Endothelial cell of umbilical vein (primary cell): ENCODE measurements around the gene BUD13.
"Not testable (repeated sequence)": the region's sequence is repeated elsewhere in the genome, so short reads cannot be mapped to it uniquely, and the experiment has no call there.

Experiments used
- CTCF ChIP-seq, 2 donors: IDR thresholded peaks; 1 replicate in 1 of 2; 2 replicates in 1 of 2; pipeline ENCODE4 v1.5.1; 2011; ENCODE audit warnings: low read length in 2 of 2, mild to moderate bottlenecking in 2 of 2, moderate library complexity in 2 of 2, control low read depth in 1 of 2, inconsistent platforms in 1 of 2, low read depth in 1 of 2; ENCODE audit not compliant: insufficient read depth in 1 of 2; ENCODE audit errors: extremely low read depth in 1 of 2
- FOS ChIP-seq: IDR thresholded peaks from 2 replicates; pipeline ENCODE4 v1.6.1; 2011; ENCODE audit warnings: mild to moderate bottlenecking, low read length, moderate library complexity, borderline replicate concordance; ENCODE audit not compliant: insufficient read depth
- POLR2A ChIP-seq: IDR thresholded peaks from 2 replicates; pipeline ENCODE4 v1.6.1; 2012; ENCODE audit warnings: low read depth, mild to moderate bottlenecking, control low read depth, low read length
- POLR2AphosphoS5 ChIP-seq: IDR thresholded peaks from 2 replicates; pipeline ENCODE4 v1.6.1; 2012; ENCODE audit warnings: low read depth, mild to moderate bottlenecking, control low read depth, low read length, moderate library complexity; ENCODE audit not compliant: insufficient read depth
- TF ChIP-seq, protein P1 (sequence below): IDR thresholded peaks from 2 replicates; pipeline ENCODE4 v1.6.1; 2011; ENCODE audit not compliant: insufficient read depth, insufficient read length

DNA sequence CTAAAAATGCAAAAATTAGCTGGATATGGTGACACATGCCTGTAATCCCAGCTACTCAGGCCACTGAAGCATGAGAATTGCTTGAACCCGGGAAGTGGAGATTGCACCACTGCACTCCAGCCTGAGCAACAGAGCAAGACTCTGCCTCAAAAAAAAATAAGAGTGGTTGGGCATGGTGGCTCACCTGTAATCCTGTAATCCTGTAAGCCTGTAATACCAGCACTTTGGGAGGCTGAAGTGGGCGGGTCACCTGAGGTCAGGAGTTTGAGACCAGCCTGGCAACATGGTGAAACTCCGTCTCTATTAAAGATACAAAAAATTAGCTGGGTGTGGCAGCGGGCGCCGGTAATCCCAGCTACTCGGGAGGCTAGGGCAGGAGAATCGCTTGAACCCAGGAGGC is 16.7 kb downstream of the BUD13 start:
- not testable (repeated sequence) for TF ChIP-seq CTCF (IDR thresholded peaks at IDR 0.05; ENCODE audit: extremely low read depth in 1 of 2, insufficient read depth in 1 of 2, low read depth in 1 of 2, low read length in 2 of 2); POLR2A; POLR2AphosphoS5; FOS
- TF ChIP-seq, protein P1, sequence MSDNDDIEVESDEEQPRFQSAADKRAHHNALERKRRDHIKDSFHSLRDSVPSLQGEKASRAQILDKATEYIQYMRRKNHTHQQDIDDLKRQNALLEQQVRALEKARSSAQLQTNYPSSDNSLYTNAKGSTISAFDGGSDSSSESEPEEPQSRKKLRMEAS = not testable (repeated sequence)
